Transverse colon (tissue), 4 donors: ENCODE data around the gene SELP. TPM values are rescaled to one million over a fixed set of nuclear protein-coding genes. Genes with fewer than 3 reads are reported as not detected.

ENCODE experiments used
- DNase-seq: peaks from one replicate; pipeline ENCODE4 v3.0.0-alpha.2; 2019
- H3K27ac ChIP-seq, 4 donors: fragments of 200-600 bp; sonication (generic); 2 replicates each; pipeline ENCODE4 v1.5.1; 2016 to 2018; ENCODE audit warnings: inconsistent platforms in 4 of 4
- H3K27me3 ChIP-seq: fragments of 200-600 bp; sonication (generic); 2 replicates; pipeline ENCODE4 v1.5.1; 2017; ENCODE audit warnings: inconsistent platforms
- H3K36me3 ChIP-seq, 4 donors: fragments of 200-600 bp; sonication (generic); 2 replicates each; pipeline ENCODE4 v1.5.1; 2017 to 2019; ENCODE audit warnings: inconsistent platforms in 4 of 4
- H3K4me1 ChIP-seq, 4 donors: fragments of 200-600 bp; sonication (generic); 2 replicates each; pipeline ENCODE4 v1.5.1; 2017 to 2020; ENCODE audit warnings: inconsistent platforms in 4 of 4
- H3K4me3 ChIP-seq, 4 donors: fragments of 200-600 bp; sonication (generic); 1 replicate in 1 of 4; 2 replicates in 3 of 4; pipeline versions ENCODE4 v1.5.1 to v1.6.1; 2017 to 2019; ENCODE audit warnings: inconsistent platforms in 4 of 4
- H3K9me3 ChIP-seq, 2 donors: fragments of 200-600 bp; sonication (generic); 2 replicates each; pipeline ENCODE4 v1.5.1; 2017 to 2019; ENCODE audit warnings: inconsistent platforms in 2 of 2
- CTCF ChIP-seq, 5 experiments: fragments of 200-600 bp in 3 of 5; fragments of 450-650 bp in 2 of 5; sonication (generic) in 3 of 5; IDR thresholded peaks; 1 replicate in 2 of 5; 2 replicates in 3 of 5; pipeline ENCODE4 v1.5.1; 2016 to 2017; ENCODE audit warnings: antibody characterized with exemption in 5 of 5, inconsistent platforms in 3 of 5, mild to moderate bottlenecking in 2 of 5, moderate library complexity in 1 of 5
- EP300 ChIP-seq: sonication (generic); formaldehyde crosslinking; IDR thresholded peaks from one replicate; pipeline ENCODE4 v1.6.1; 2017; ENCODE audit warnings: antibody characterized with exemption, low read depth
- POLR2A ChIP-seq: fragments of 450-650 bp; IDR thresholded peaks from one replicate; pipeline ENCODE4 v1.6.1; 2016; ENCODE audit warnings: antibody characterized with exemption, mild to moderate bottlenecking, moderate library complexity
- POLR2AphosphoS5 ChIP-seq, 3 donors: sonication (generic); formaldehyde crosslinking; IDR thresholded peaks; one replicate each; pipeline ENCODE4 v1.6.1; 2016; ENCODE audit warnings: antibody characterized with exemption in 3 of 3
- WGBS, 2 donors: methylation state at CpG; one replicate each; pipeline ENCODE4 v1.1.5; 2018; ENCODE audit warnings: low coverage in 1 of 2; 5-methylcytosine and 5-hydroxymethylcytosine counted together
- in situ Hi-C, 4 donors: fragments of 200-750 bp; cut with MboI; loops; one replicate each; pipeline versions ENCODE4 v1.15.0 to v1.15.1; 2017; ENCODE audit warnings: low sequenced_read_pairs in 3 of 4, low pct_ligation_motif_present in 1 of 4, low pct_unique_long_range_greater_than_20kb in 1 of 4
- intact Hi-C: fragments of 100-400 bp; cut with DNase I; formaldehyde crosslinking; loops from one replicate; pipeline ENCODE4 v1.15.1; 2023; ENCODE audit warnings: low total_unique reads
- total RNA-seq, 4 donors: library from RNA; depleted of rRNA; stranded (reverse); fragments of >200 nt; gene quantifications; one replicate each; pipeline ENCODE4 v1.1.0, GENCODE V29; 2016

Gene SELP
- total RNA-seq, 4 donors from 2014 or later = 1.8 to 4.9 (median 2.2) TPM

DNA sequence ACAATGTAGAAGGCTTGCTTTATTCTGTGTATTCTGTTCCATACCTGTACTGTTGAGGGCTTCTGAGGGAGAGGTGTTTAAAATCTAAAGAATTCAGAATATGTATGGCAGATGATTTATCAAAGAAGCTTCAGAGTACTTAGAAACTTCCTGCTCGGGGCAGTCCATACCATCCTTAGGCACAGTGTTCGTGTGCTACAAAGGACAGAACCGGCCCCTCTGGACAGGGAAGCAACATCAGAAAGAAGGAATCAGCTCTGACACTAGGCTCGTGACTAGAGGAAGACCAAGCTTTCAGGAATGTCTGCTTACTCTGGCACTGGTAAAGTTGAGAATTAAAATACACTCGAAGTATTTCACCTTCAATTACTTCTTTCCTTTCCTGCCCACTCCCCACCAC is 14.1 kb downstream of the SELP start:
- WGBS, 2 donors = 37 to 63% methylated on average over 2 to 5 of the region's 5 CpGs
- intact Hi-C loops = no loop called here
- peaks cover 6% of the 10 kb centered on the region for H3K27me3 ChIP-seq
- H3K4me1 ChIP-seq = no peaks in the 10 kb centered on the region
- no peak for TF ChIP-seq CTCF (IDR thresholded peaks at IDR 0.05)
- TF ChIP-seq POLR2AphosphoS5 (IDR thresholded peaks at IDR 0.05) = no peak
- no peak for TF ChIP-seq POLR2A
- TF ChIP-seq EP300 = no peak
- no peak overlapping the region for H3K4me3 ChIP-seq
- H3K9me3 ChIP-seq = no peaks in the 10 kb centered on the region
- H3K36me3 ChIP-seq = no peaks in the 10 kb centered on the region
- no peak overlapping the region for H3K27ac ChIP-seq
- in situ Hi-C loops = no loop called here
- no peak for DNase-seq

GRCh38 chr1:169610858-169611257 is 19.1 kb downstream of the SELP start:
- Histone ChIP-seq H3K27me3 (peaks cover 6% of the 10 kb centered on the region), H3K36me3 (no peaks in the 10 kb centered on the region), H3K27ac (no peak overlapping the region), H3K9me3 (no peaks in the 10 kb centered on the region), H3K4me1 (no peaks in the 10 kb centered on the region), H3K4me3 (no peak overlapping the region)
- in situ Hi-C loops = no loop called here
- intact Hi-C loops = no loop called here
- no peak for TF ChIP-seq EP300
- TF ChIP-seq POLR2AphosphoS5 (IDR thresholded peaks at IDR 0.05) = no peak
- no peak for DNase-seq
- 75 to 90% methylated on average over 5 to 6 of the region's 6 CpGs for WGBS, 2 donors

DNA sequence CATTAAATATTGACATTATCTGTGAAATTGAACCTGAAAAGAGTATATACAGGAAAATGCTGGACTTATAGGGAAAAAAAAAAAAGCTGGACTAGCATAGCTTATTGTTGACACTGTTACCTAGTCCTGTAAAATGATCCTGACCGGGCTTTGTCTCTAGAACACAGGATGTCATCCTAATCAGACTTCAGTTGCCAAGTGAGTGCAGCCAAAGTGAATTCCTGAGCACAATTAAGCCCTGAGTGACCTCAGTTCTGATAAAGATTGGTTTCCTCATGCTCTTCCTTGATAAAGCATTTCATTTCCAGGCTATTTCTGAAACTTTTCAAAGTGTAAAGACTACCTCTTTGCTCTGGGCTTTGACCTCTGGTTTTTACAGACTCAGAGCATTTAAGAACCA is 19.8 kb downstream of the SELP start:
- 26 to 50% methylated on average over 1 of the region's 1 CpG for WGBS, 2 donors
- no peak overlapping the region for H3K27ac ChIP-seq
- no peaks in the 10 kb centered on the region for H3K9me3 ChIP-seq
- TF ChIP-seq POLR2A = no peak
- no peak for TF ChIP-seq CTCF (IDR thresholded peaks at IDR 0.05)
- TF ChIP-seq EP300 = no peak
- no peak for TF ChIP-seq POLR2AphosphoS5 (IDR thresholded peaks at IDR 0.05)
- no peaks in the 10 kb centered on the region for H3K4me1 ChIP-seq
- peaks cover 6% of the 10 kb centered on the region for H3K27me3 ChIP-seq
- in situ Hi-C loops = no loop called here
- no peak overlapping the region for H3K4me3 ChIP-seq
- no peaks in the 10 kb centered on the region for H3K36me3 ChIP-seq
- intact Hi-C loops = no loop called here
- no peak for DNase-seq

DNA sequence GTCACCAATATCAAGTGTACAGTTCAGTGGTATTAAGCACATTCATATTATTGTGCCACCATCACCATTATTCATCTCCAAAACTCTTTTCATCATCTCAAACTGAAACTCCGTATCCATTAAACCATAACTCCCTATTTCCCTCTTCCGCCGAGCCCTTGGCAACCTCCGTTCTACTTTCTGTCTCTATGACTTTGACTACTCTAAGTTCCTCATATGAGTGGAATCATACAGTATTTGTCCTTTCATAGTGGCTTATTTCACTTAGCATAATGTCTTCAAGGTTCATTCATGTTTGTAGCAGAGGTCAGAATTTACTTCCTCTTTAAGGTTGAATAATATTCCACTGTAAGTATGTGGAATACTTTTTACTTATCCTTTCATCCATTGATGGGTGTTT is 21.7 kb downstream of the SELP start:
- peaks cover 0 to 4% (median 0%) of the 10 kb centered on the region in 4 donors for H3K4me1 ChIP-seq
- TF ChIP-seq POLR2A (no peak), POLR2AphosphoS5 (IDR thresholded peaks at IDR 0.05) (no peak), EP300 (no peak), CTCF (IDR thresholded peaks at IDR 0.05) (no peak)
- H3K27me3 ChIP-seq = peaks cover 6% of the 10 kb centered on the region
- no peak for DNase-seq
- no peak overlapping the region for H3K4me3 ChIP-seq
- no peaks in the 10 kb centered on the region for H3K36me3 ChIP-seq
- intact Hi-C loops = no loop called here
- WGBS, 2 donors = 69 to 81% methylated on average over 4 of the region's 4 CpGs
- no peak overlapping the region for H3K27ac ChIP-seq
- in situ Hi-C loops = loop anchor here in 1 of 4 donors (10.0 kb wide), 1 partner anchor 97 kb away; no protein-coding TSS in a partner anchor
- H3K9me3 ChIP-seq = no peaks in the 10 kb centered on the region
